ENCODE measurements around the gene OGDH. TPM values are rescaled to one million over a fixed set of nuclear protein-coding genes. Genes with fewer than 3 reads are reported as not detected.

The OGDH gene
- total and polyA plus RNA-seq, 2 donors = 20.7 to 26.9 TPM

DNA sequence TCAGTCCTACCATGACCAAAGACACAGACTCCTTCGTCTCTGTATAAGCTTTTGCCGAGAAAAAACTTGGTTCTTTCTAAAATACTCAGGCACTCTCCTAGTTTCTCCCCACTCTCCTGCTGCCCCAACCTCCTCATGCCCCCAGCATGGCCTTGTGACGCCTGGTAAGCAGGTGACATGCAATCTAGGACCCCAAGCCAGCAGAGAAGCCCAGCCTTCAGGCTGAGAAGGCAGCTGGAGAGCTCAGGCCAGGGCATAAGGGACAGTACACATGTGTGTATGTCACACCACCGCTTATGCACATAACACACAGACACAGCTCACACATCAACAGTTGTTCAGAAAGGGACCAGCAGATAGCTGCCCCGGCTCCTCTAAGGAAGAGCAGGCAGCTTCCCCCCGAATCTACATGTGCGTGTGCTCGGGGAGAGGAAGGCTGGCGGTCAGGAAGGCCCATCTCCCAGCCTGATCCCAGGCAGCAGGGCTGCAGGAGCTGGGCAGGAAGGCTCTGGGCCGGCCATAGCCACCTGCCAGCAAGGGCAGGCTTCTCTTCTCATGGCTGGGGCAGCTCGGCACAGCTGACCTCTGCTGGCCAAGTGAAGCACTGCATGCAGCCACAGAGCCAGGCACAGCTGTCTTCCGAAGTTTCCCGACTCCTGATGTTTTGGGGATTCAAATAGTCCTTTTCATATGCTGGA is 41.2 kb upstream of the OGDH start:
- Histone ChIP-seq H3K4me1 (ENCODE audit: control insufficient read depth in 2 of 2, insufficient read depth in 2 of 2, low read length in 2 of 2) (no peaks in the 10 kb centered on the region), H3K27me3 (ENCODE audit: control insufficient read depth in 2 of 2, insufficient read depth in 1 of 2, low read length in 1 of 2) (no peaks in the 10 kb centered on the region), H3K27ac (ENCODE audit: low read depth in 1 of 2, low read length in 1 of 2) (no peak overlapping the region), H3K36me3 (ENCODE audit: control insufficient read depth in 2 of 2, insufficient read depth in 2 of 2, low read length in 1 of 2) (peaks cover 56 to 58% of the 10 kb centered on the region in 2 donors), H3K4me3 (ENCODE audit: low read length in 2 of 2) (no peak overlapping the region), H3K9me3 (ENCODE audit: control insufficient read depth in 2 of 2, insufficient read depth in 1 of 2, low read length in 1 of 2) (no peaks in the 10 kb centered on the region)
- DNase-seq (ENCODE audit: low read depth in 6 of 9, low spot score in 9 of 9) = peak in 4 of 9 donors; percentile 28 to 55 (median 45)
- 78% methylated on average over 13 of the region's 13 CpGs for WGBS

DNA sequence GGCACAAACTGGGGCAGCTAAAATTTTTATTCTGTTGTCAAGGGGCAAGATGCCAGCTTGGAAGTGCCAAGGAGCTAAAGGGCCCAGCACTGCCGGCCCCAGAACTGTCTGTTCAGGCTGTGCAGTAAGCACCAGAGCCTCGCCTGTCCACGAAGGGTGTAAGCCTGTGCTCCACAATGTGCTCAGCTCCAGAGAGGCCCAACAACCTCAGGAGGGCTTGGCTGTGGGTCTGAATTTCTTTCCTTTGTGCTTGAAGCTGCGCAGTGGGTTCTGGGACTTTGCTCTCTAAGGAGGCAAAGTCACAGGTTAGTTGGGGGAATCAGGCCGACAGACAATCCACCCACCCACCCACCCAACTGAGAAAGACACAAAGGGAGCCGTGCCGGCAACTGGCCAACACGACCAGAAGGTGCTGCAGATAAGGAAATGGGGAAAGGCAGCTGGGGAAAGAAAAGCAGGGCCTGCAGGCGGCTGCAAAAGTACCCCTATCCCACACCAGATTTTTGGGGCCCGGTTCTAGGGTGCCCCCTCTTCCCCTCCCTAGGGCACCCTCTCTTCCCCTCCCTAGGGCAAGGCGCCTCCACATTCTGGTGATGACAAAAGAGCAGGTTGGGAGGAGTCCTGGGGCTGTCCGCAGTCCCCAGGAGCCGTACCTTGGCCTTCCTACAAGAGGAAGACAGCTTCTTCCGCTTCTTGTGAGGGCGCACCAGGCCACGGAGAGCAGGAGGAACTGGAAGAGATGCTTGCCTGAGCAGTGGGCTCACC is 40.5 kb upstream of the OGDH start:
- 94% methylated on average over 16 of the region's 16 CpGs for WGBS
- H3K9me3 ChIP-seq (ENCODE audit: control insufficient read depth in 2 of 2, insufficient read depth in 1 of 2, low read length in 1 of 2) = no peaks in the 10 kb centered on the region
- H3K36me3 ChIP-seq (ENCODE audit: control insufficient read depth in 2 of 2, insufficient read depth in 2 of 2, low read length in 1 of 2) = peaks cover 63 to 64% of the 10 kb centered on the region in 2 donors
- no peaks in the 10 kb centered on the region for H3K4me1 ChIP-seq (ENCODE audit: control insufficient read depth in 2 of 2, insufficient read depth in 2 of 2, low read length in 2 of 2)
- no peak overlapping the region for H3K27ac ChIP-seq (ENCODE audit: low read depth in 1 of 2, low read length in 1 of 2)
- H3K27me3 ChIP-seq (ENCODE audit: control insufficient read depth in 2 of 2, insufficient read depth in 1 of 2, low read length in 1 of 2) = no peaks in the 10 kb centered on the region
- DNase-seq (ENCODE audit: low read depth in 6 of 9, low spot score in 9 of 9) = no peak
- no peak overlapping the region for H3K4me3 ChIP-seq (ENCODE audit: low read length in 2 of 2)

DNA sequence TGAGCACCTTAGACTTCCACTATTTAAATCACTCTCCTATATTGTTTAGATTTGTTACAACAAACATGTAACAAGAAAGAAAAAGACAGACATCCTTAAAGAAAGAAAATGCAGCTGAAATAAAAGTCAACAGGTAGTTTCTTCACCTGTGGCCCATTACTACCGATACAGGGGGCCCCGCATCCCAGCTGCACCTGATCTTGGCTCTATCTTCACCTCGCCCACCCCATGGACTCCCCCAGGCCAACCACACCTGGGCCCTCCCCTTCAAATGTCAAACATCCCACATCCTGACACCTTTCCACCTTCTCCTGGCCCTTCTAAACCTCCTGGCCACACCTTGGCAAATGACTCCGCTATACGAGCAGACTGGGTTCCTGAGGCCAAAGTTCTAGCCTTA is 39.7 kb upstream of the OGDH start:
- DNase-seq (ENCODE audit: low read depth in 6 of 9, low spot score in 9 of 9) = no peak
- peaks cover 69 to 71% of the 10 kb centered on the region in 2 donors for H3K36me3 ChIP-seq (ENCODE audit: control insufficient read depth in 2 of 2, insufficient read depth in 2 of 2, low read length in 1 of 2)
- no peaks in the 10 kb centered on the region for H3K9me3 ChIP-seq (ENCODE audit: control insufficient read depth in 2 of 2, insufficient read depth in 1 of 2, low read length in 1 of 2)
- H3K4me1 ChIP-seq (ENCODE audit: control insufficient read depth in 2 of 2, insufficient read depth in 2 of 2, low read length in 2 of 2) = no peaks in the 10 kb centered on the region
- 96% methylated on average over 5 of the region's 5 CpGs for WGBS
- H3K4me3 ChIP-seq (ENCODE audit: low read length in 2 of 2) = no peak overlapping the region
- H3K27ac ChIP-seq (ENCODE audit: low read depth in 1 of 2, low read length in 1 of 2) = no peak overlapping the region
- no peaks in the 10 kb centered on the region for H3K27me3 ChIP-seq (ENCODE audit: control insufficient read depth in 2 of 2, insufficient read depth in 1 of 2, low read length in 1 of 2)

DNA sequence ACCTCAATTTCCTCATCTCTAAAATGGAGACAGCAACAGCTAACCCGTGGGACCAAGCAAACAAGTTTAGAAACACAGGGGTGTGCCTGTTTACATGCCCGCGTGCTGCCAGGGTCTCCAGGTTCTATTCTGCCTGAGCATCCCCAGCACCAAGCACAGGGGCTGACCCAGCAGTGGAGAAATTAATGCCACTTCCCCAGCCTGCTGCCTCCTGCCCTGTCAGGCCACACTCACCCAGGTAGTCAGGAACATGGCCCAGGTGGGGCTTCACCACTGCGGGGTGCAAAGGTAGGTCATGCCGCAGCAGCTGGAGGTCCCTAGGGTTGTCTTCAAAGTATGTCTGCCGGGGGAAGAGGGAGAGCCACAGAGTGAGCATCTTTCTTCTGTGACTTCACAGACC is 38.5 kb upstream of the OGDH start:
- Histone ChIP-seq H3K27me3 (ENCODE audit: control insufficient read depth in 2 of 2, insufficient read depth in 1 of 2, low read length in 1 of 2) (no peaks in the 10 kb centered on the region), H3K9me3 (ENCODE audit: control insufficient read depth in 2 of 2, insufficient read depth in 1 of 2, low read length in 1 of 2) (no peaks in the 10 kb centered on the region), H3K4me1 (ENCODE audit: control insufficient read depth in 2 of 2, insufficient read depth in 2 of 2, low read length in 2 of 2) (peaks cover 4 to 5% of the 10 kb centered on the region in 2 donors), H3K4me3 (ENCODE audit: low read length in 2 of 2) (no peak overlapping the region), H3K27ac (ENCODE audit: low read depth in 1 of 2, low read length in 1 of 2) (no peak overlapping the region), H3K36me3 (ENCODE audit: control insufficient read depth in 2 of 2, insufficient read depth in 2 of 2, low read length in 1 of 2) (peaks cover 80% of the 10 kb centered on the region in 2 donors)
- WGBS = 98% methylated on average over 6 of the region's 6 CpGs
- no peak for DNase-seq (ENCODE audit: low read depth in 6 of 9, low spot score in 9 of 9)

DNA sequence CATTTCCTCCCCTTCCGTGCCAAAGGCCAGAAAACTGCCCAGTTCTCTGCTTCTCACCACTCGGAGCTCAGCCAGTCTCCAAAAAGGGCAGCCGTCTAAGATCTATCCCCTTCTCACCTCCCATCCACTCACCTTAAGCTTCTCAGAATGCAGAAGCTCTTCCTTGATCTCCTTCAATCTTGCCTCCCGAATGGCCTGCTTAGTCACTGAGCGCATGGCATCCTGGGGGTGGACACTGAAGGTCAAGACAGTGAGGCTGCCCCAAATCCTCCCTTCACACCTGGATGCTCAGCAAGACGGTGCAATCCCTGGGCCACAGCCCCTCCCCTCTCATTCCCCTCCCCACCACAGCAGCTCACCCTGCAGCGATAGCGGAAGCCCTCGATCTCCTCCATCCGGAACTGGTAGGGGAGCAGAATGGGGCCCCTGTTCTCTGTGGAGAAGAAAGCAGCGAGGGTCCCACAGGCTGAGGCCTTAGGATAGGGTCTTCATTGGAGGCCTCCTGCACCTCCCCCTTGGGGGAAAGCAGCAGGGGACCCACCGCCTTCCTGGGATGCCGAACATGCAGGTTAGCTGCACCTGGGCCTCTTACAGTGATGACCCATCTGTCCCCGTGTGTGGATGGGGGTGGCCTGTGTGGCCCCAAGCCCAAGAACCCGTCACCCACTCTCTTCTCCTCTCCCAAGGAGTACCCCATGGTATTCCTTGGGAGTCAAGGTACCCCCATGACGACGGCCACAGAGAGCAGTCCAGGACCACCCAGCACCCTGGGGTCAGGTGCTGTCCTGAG is 37.5 kb upstream of the OGDH start:
- H3K36me3 ChIP-seq (ENCODE audit: control insufficient read depth in 2 of 2, insufficient read depth in 2 of 2, low read length in 1 of 2) = peaks cover 80% of the 10 kb centered on the region in 2 donors
- 98% methylated on average over 17 of the region's 17 CpGs for WGBS
- DNase-seq (ENCODE audit: low read depth in 6 of 9, low spot score in 9 of 9) = no peak
- H3K9me3 ChIP-seq (ENCODE audit: control insufficient read depth in 2 of 2, insufficient read depth in 1 of 2, low read length in 1 of 2) = no peaks in the 10 kb centered on the region
- no peak overlapping the region for H3K27ac ChIP-seq (ENCODE audit: low read depth in 1 of 2, low read length in 1 of 2)
- no peak overlapping the region for H3K4me3 ChIP-seq (ENCODE audit: low read length in 2 of 2)
- H3K4me1 ChIP-seq (ENCODE audit: control insufficient read depth in 2 of 2, insufficient read depth in 2 of 2, low read length in 2 of 2) = peaks cover 4 to 11% of the 10 kb centered on the region in 2 donors
- no peaks in the 10 kb centered on the region for H3K27me3 ChIP-seq (ENCODE audit: control insufficient read depth in 2 of 2, insufficient read depth in 1 of 2, low read length in 1 of 2)

DNA sequence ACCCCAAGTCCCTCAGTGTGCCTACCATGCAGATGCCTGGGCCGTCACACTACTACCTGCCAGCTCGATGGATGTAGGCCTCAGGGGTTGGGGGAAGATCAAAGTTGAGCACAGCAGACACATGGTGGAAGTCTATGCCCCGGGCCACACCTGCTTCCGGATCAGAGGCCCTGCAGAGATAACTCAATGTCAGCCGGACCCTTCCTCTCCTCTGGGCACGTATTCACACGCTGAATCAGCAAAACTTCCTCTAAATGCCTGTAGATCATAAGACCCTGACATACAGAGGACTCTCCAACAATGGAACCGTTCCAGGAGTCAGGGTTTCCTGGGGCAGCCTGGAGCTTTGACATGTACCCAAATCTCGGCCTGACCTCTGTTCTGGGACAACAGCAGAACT is 36.5 kb upstream of the OGDH start:
- Histone ChIP-seq H3K27ac (ENCODE audit: low read depth in 1 of 2, low read length in 1 of 2) (no peak overlapping the region), H3K36me3 (ENCODE audit: control insufficient read depth in 2 of 2, insufficient read depth in 2 of 2, low read length in 1 of 2) (peaks cover 71 to 74% of the 10 kb centered on the region in 2 donors), H3K4me3 (ENCODE audit: low read length in 2 of 2) (no peak overlapping the region), H3K4me1 (ENCODE audit: control insufficient read depth in 2 of 2, insufficient read depth in 2 of 2, low read length in 2 of 2) (peaks cover 12 to 19% of the 10 kb centered on the region in 2 donors), H3K27me3 (ENCODE audit: control insufficient read depth in 2 of 2, insufficient read depth in 1 of 2, low read length in 1 of 2) (no peaks in the 10 kb centered on the region), H3K9me3 (ENCODE audit: control insufficient read depth in 2 of 2, insufficient read depth in 1 of 2, low read length in 1 of 2) (no peaks in the 10 kb centered on the region)
- DNase-seq (ENCODE audit: low read depth in 6 of 9, low spot score in 9 of 9) = no peak
- 97% methylated on average over 9 of the region's 9 CpGs for WGBS

DNA sequence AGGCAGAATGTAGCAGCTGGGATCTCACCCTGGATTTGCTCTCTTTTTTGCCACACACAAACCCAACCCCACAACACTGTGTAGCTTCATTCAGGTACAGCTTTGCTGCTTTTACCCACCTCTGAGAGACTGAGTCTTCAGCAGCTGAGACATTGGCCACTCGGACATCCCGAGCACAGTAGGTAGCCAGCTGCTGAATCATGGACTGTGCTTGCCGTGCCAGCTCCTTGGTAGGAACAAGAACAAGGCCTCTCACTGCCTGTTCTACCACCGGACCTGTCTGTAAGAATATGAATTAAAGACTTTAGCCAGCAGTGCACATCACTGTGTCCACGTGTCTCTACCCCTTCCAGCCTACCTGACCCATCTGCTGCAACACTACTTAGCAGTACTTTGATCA is 33.7 kb upstream of the OGDH start:
- peak overlapping the region; percentile 64 to 77 for H3K4me3 ChIP-seq (ENCODE audit: low read length in 2 of 2)
- H3K4me1 ChIP-seq (ENCODE audit: control insufficient read depth in 2 of 2, insufficient read depth in 2 of 2, low read length in 2 of 2) = peaks cover 12 to 19% of the 10 kb centered on the region in 2 donors
- no peak overlapping the region for H3K27ac ChIP-seq (ENCODE audit: low read depth in 1 of 2, low read length in 1 of 2)
- H3K36me3 ChIP-seq (ENCODE audit: control insufficient read depth in 2 of 2, insufficient read depth in 2 of 2, low read length in 1 of 2) = peaks cover 52 to 57% of the 10 kb centered on the region in 2 donors
- WGBS = 88% methylated on average over 5 of the region's 5 CpGs
- H3K9me3 ChIP-seq (ENCODE audit: control insufficient read depth in 2 of 2, insufficient read depth in 1 of 2, low read length in 1 of 2) = no peaks in the 10 kb centered on the region
- no peaks in the 10 kb centered on the region for H3K27me3 ChIP-seq (ENCODE audit: control insufficient read depth in 2 of 2, insufficient read depth in 1 of 2, low read length in 1 of 2)
- DNase-seq (ENCODE audit: low read depth in 6 of 9, low spot score in 9 of 9) = no peak

DNA sequence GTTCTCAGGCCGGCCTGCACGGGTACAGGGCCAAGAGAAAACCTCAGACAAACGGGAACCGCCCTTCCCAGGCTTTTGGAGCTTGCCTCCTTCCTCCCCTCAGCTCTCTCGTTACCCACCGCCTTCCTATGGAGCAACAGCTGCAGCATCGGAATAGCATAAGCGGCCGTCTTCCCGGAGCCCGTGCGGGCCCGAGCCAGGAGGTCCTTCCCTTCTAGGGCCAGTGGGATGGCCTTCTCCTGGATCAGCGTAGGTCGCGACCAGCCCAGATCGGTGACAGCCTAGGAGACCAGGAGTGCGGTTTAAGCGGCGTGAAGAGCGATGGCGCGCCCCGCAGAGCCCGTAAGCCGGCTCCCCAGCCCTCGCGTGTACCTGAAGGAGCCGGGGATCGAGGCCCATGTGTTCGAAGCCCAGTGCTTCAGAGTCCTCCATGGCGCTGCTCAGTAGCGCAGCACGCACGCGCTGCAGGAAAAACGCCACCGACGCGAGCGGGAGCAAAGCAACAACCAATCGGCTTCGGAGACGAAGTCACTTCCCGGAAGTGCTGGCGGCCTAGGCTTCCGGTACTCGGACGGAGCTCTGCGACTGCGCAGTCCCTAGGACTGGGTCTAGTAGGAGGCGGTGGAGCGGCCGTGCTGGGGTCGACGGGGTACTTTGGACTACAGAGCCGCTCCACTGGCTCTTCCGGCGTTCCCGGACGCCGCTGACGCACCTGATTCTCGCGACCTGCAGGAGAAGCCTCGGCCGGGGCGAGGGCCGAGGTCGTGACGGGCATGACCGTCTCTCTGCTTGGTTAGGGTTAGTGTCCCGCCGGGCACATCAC is 32.8 kb upstream of the OGDH start, which contains the start of gene DDX56:
TSS of gene DDX56 (minus strand) at position 445 of the 823 bp plus-strand sequence. CDS start at position 432, 13 bp downstream.
- peaks cover 12 to 19% of the 10 kb centered on the region in 2 donors for H3K4me1 ChIP-seq (ENCODE audit: control insufficient read depth in 2 of 2, insufficient read depth in 2 of 2, low read length in 2 of 2)
- peak; percentile 83 to 95 (median 90) for DNase-seq (ENCODE audit: low read depth in 6 of 9, low spot score in 9 of 9)
- no peaks in the 10 kb centered on the region for H3K9me3 ChIP-seq (ENCODE audit: control insufficient read depth in 2 of 2, insufficient read depth in 1 of 2, low read length in 1 of 2)
- WGBS = under 1% methylated on average over 74 of the region's 74 CpGs
- no peaks in the 10 kb centered on the region for H3K27me3 ChIP-seq (ENCODE audit: control insufficient read depth in 2 of 2, insufficient read depth in 1 of 2, low read length in 1 of 2)
- H3K27ac ChIP-seq (ENCODE audit: low read depth in 1 of 2, low read length in 1 of 2) = peak within 1 kb of the TSS; percentile 65 to 85
- H3K36me3 ChIP-seq (ENCODE audit: control insufficient read depth in 2 of 2, insufficient read depth in 2 of 2, low read length in 1 of 2) = peaks cover 50 to 54% of the 10 kb centered on the region in 2 donors
- H3K4me3 ChIP-seq (ENCODE audit: low read length in 2 of 2) = peak within 1 kb of the TSS; percentile 64 to 77
